ENCODE data around the gene IQGAP2.
"Not testable (repeated sequence)": the region's sequence is repeated elsewhere in the genome, so short reads cannot be mapped to it uniquely, and the experiment has no call there.

The IQGAP2 gene

GRCh38 chr5:76672242-76672641, 269.2 kb downstream of the IQGAP2 start:
- H3K27me3 ChIP-seq (ENCODE audit: control insufficient read depth in 5 of 5, insufficient read depth in 4 of 5, low read length in 5 of 5) = no peaks in the 10 kb centered on the region
- H3K36me3 ChIP-seq (ENCODE audit: control insufficient read depth in 5 of 5, insufficient read depth in 5 of 5, low read length in 5 of 5) = peaks cover 0 to 3% (median 0%) of the 10 kb centered on the region in 5 donors
- H3K9ac ChIP-seq (ENCODE audit: low read length in 5 of 5) = no peak overlapping the region

GRCh38 chr5:76673125-76673524, 270.0 kb downstream of the IQGAP2 start:
- Histone ChIP-seq H3K9me3 (ENCODE audit: control insufficient read depth in 5 of 5, low read length in 5 of 5) (no peaks in the 10 kb centered on the region), H3K4me3 (ENCODE audit: low read depth in 1 of 5, low read length in 5 of 5) (no peak overlapping the region), H3K36me3 (ENCODE audit: control insufficient read depth in 5 of 5, insufficient read depth in 5 of 5, low read length in 5 of 5) (peaks cover 0 to 3% (median 0%) of the 10 kb centered on the region in 5 donors), H3K27ac (ENCODE audit: low read depth, low read length) (no peak overlapping the region), H3K9ac (ENCODE audit: low read length in 5 of 5) (no peak overlapping the region), H3K4me1 (ENCODE audit: control insufficient read depth in 5 of 5, insufficient read depth in 5 of 5, low read length in 5 of 5) (no peaks in the 10 kb centered on the region), H3K27me3 (ENCODE audit: control insufficient read depth in 5 of 5, insufficient read depth in 4 of 5, low read length in 5 of 5) (no peaks in the 10 kb centered on the region)

More at GRCh38 chr5:76672242-76672641, 269.2 kb downstream of the IQGAP2 start:
- Histone ChIP-seq H3K27ac (ENCODE audit: low read depth, low read length) (no peak overlapping the region), H3K9me3 (ENCODE audit: control insufficient read depth in 5 of 5, low read length in 5 of 5) (no peaks in the 10 kb centered on the region), H3K4me1 (ENCODE audit: control insufficient read depth in 5 of 5, insufficient read depth in 5 of 5, low read length in 5 of 5) (no peaks in the 10 kb centered on the region), H3K4me3 (ENCODE audit: low read depth in 1 of 5, low read length in 5 of 5) (no peak overlapping the region)

GRCh38 chr5:76674330-76675066, 271.4 kb downstream of the IQGAP2 start:
- Histone ChIP-seq H3K27ac (ENCODE audit: low read depth, low read length) (no peak overlapping the region), H3K4me3 (ENCODE audit: low read depth in 1 of 5, low read length in 5 of 5) (no peak overlapping the region), H3K9me3 (ENCODE audit: control insufficient read depth in 5 of 5, low read length in 5 of 5) (no peaks in the 10 kb centered on the region), H3K9ac (ENCODE audit: low read length in 5 of 5) (no peak overlapping the region), H3K36me3 (ENCODE audit: control insufficient read depth in 5 of 5, insufficient read depth in 5 of 5, low read length in 5 of 5) (peaks cover 0 to 3% (median 0%) of the 10 kb centered on the region in 5 donors), H3K27me3 (ENCODE audit: control insufficient read depth in 5 of 5, insufficient read depth in 4 of 5, low read length in 5 of 5) (no peaks in the 10 kb centered on the region), H3K4me1 (ENCODE audit: control insufficient read depth in 5 of 5, insufficient read depth in 5 of 5, low read length in 5 of 5) (peaks cover 0 to 9% (median 0%) of the 10 kb centered on the region in 5 donors)

- peaks cover 0 to 3% (median 0%) of the 10 kb centered on the region in 5 donors for H3K36me3 ChIP-seq (ENCODE audit: control insufficient read depth in 5 of 5, insufficient read depth in 5 of 5, low read length in 5 of 5)
- H3K4me3 ChIP-seq (ENCODE audit: low read depth in 1 of 5, low read length in 5 of 5) = no peak overlapping the region
- no peak overlapping the region for H3K27ac ChIP-seq (ENCODE audit: low read depth, low read length)
- H3K27me3 ChIP-seq (ENCODE audit: control insufficient read depth in 5 of 5, insufficient read depth in 4 of 5, low read length in 5 of 5) = no peaks in the 10 kb centered on the region
- no peak overlapping the region for H3K9ac ChIP-seq (ENCODE audit: low read length in 5 of 5)
- H3K4me1 ChIP-seq (ENCODE audit: control insufficient read depth in 5 of 5, insufficient read depth in 5 of 5, low read length in 5 of 5) = peaks cover 0 to 10% (median 0%) of the 10 kb centered on the region in 5 donors
- H3K9me3 ChIP-seq (ENCODE audit: control insufficient read depth in 5 of 5, low read length in 5 of 5) = no peaks in the 10 kb centered on the region
Observed at GRCh38 chr5:76675364-76675763, 272.3 kb downstream of the IQGAP2 start.

- Histone ChIP-seq H3K9me3 (ENCODE audit: control insufficient read depth in 5 of 5, low read length in 5 of 5) (no peaks in the 10 kb centered on the region), H3K36me3 (ENCODE audit: control insufficient read depth in 5 of 5, insufficient read depth in 5 of 5, low read length in 5 of 5) (peaks cover 0 to 2% (median 0%) of the 10 kb centered on the region in 5 donors), H3K9ac (ENCODE audit: low read length in 5 of 5) (no peak overlapping the region), H3K4me1 (ENCODE audit: control insufficient read depth in 5 of 5, insufficient read depth in 5 of 5, low read length in 5 of 5) (peaks cover 0 to 10% (median 0%) of the 10 kb centered on the region in 5 donors), H3K4me3 (ENCODE audit: low read depth in 1 of 5, low read length in 5 of 5) (no peak overlapping the region), H3K27me3 (ENCODE audit: control insufficient read depth in 5 of 5, insufficient read depth in 4 of 5, low read length in 5 of 5) (no peaks in the 10 kb centered on the region), H3K27ac (ENCODE audit: low read depth, low read length) (no peak overlapping the region)
Observed at GRCh38 chr5:76677849-76678472, 274.9 kb downstream of the IQGAP2 start.

GRCh38 chr5:76679231-76679630, 276.1 kb downstream of the IQGAP2 start:
- H3K9ac ChIP-seq (ENCODE audit: low read length in 5 of 5) = no peak overlapping the region
- no peaks in the 10 kb centered on the region for H3K9me3 ChIP-seq (ENCODE audit: control insufficient read depth in 5 of 5, low read length in 5 of 5)
- H3K36me3 ChIP-seq (ENCODE audit: control insufficient read depth in 5 of 5, insufficient read depth in 5 of 5, low read length in 5 of 5) = peaks cover 0 to 4% (median 0%) of the 10 kb centered on the region in 5 donors
- no peak overlapping the region for H3K4me3 ChIP-seq (ENCODE audit: low read depth in 1 of 5, low read length in 5 of 5)
- peaks cover 0 to 10% (median 0%) of the 10 kb centered on the region in 5 donors for H3K4me1 ChIP-seq (ENCODE audit: control insufficient read depth in 5 of 5, insufficient read depth in 5 of 5, low read length in 5 of 5)
- no peak overlapping the region for H3K27ac ChIP-seq (ENCODE audit: low read depth, low read length)
- no peaks in the 10 kb centered on the region for H3K27me3 ChIP-seq (ENCODE audit: control insufficient read depth in 5 of 5, insufficient read depth in 4 of 5, low read length in 5 of 5)

GRCh38 chr5:76680826-76681225, 277.7 kb downstream of the IQGAP2 start:
- not testable (repeated sequence) for H3K27me3 ChIP-seq (ENCODE audit: control insufficient read depth in 5 of 5, insufficient read depth in 4 of 5, low read length in 5 of 5); H3K9ac ChIP-seq (ENCODE audit: low read length in 5 of 5); H3K27ac ChIP-seq (ENCODE audit: low read depth, low read length); H3K9me3 ChIP-seq (ENCODE audit: control insufficient read depth in 5 of 5, low read length in 5 of 5); H3K4me1 ChIP-seq (ENCODE audit: control insufficient read depth in 5 of 5, insufficient read depth in 5 of 5, low read length in 5 of 5); H3K4me3 ChIP-seq (ENCODE audit: low read depth in 1 of 5, low read length in 5 of 5); H3K36me3 ChIP-seq (ENCODE audit: control insufficient read depth in 5 of 5, insufficient read depth in 5 of 5, low read length in 5 of 5)

GRCh38 chr5:76681287-76681686, 278.2 kb downstream of the IQGAP2 start:
- H3K9ac ChIP-seq (ENCODE audit: low read length in 5 of 5) = no peak overlapping the region
- peaks cover 0 to 10% (median 0%) of the 10 kb centered on the region in 5 donors for H3K4me1 ChIP-seq (ENCODE audit: control insufficient read depth in 5 of 5, insufficient read depth in 5 of 5, low read length in 5 of 5)
- H3K4me3 ChIP-seq (ENCODE audit: low read depth in 1 of 5, low read length in 5 of 5) = no peak overlapping the region
- H3K27ac ChIP-seq (ENCODE audit: low read depth, low read length) = no peak overlapping the region
- no peaks in the 10 kb centered on the region for H3K27me3 ChIP-seq (ENCODE audit: control insufficient read depth in 5 of 5, insufficient read depth in 4 of 5, low read length in 5 of 5)
- no peaks in the 10 kb centered on the region for H3K9me3 ChIP-seq (ENCODE audit: control insufficient read depth in 5 of 5, low read length in 5 of 5)
- peaks cover 0 to 7% (median 0%) of the 10 kb centered on the region in 5 donors for H3K36me3 ChIP-seq (ENCODE audit: control insufficient read depth in 5 of 5, insufficient read depth in 5 of 5, low read length in 5 of 5)

- H3K27me3 ChIP-seq (ENCODE audit: control insufficient read depth in 5 of 5, insufficient read depth in 4 of 5, low read length in 5 of 5) = no peaks in the 10 kb centered on the region
- no peaks in the 10 kb centered on the region for H3K9me3 ChIP-seq (ENCODE audit: control insufficient read depth in 5 of 5, low read length in 5 of 5)
- no peak overlapping the region for H3K9ac ChIP-seq (ENCODE audit: low read length in 5 of 5)
- no peak overlapping the region for H3K27ac ChIP-seq (ENCODE audit: low read depth, low read length)
- peaks cover 0 to 7% (median 0%) of the 10 kb centered on the region in 5 donors for H3K36me3 ChIP-seq (ENCODE audit: control insufficient read depth in 5 of 5, insufficient read depth in 5 of 5, low read length in 5 of 5)
- peaks cover 0 to 10% (median 0%) of the 10 kb centered on the region in 5 donors for H3K4me1 ChIP-seq (ENCODE audit: control insufficient read depth in 5 of 5, insufficient read depth in 5 of 5, low read length in 5 of 5)
- no peak overlapping the region for H3K4me3 ChIP-seq (ENCODE audit: low read depth in 1 of 5, low read length in 5 of 5)
Observed at GRCh38 chr5:76682387-76682786, 279.3 kb downstream of the IQGAP2 start.
